Prostate gland (tissue), 2 donors: ENCODE measurements around the gene STRA8. TPM values are rescaled to one million over a fixed set of nuclear protein-coding genes. Genes with fewer than 3 reads are reported as not detected.

ENCODE experiments used
- DNase-seq: peaks from one replicate; pipeline ENCODE4 v3.0.0-alpha.2; 2019; ENCODE audit warnings: low spot score
- H3K27ac ChIP-seq, 2 donors: fragments of 200-600 bp; sonication (generic); 2 replicates each; pipeline ENCODE4 v1.5.1; 2017 to 2019
- H3K27me3 ChIP-seq: fragments of 200-600 bp; sonication (generic); replicated peaks from 2 replicates; pipeline ENCODE4 v1.5.1; 2019; ENCODE audit not compliant: insufficient read depth
- H3K36me3 ChIP-seq, 2 donors: fragments of 200-600 bp; sonication (generic); 1 replicate in 1 of 2; 2 replicates in 1 of 2; pipeline versions ENCODE4 v1.5.1 to v1.8.1; 2017 to 2019
- H3K4me1 ChIP-seq: fragments of 200-600 bp; sonication (generic); replicated peaks from 2 replicates; pipeline ENCODE4 v1.5.1; 2019
- H3K4me3 ChIP-seq, 2 donors: fragments of 200-600 bp; sonication (generic); 2 replicates each; pipeline ENCODE4 v1.5.1; 2017 to 2019
- H3K9me3 ChIP-seq: fragments of 200-600 bp; sonication (generic); 2 replicates; pipeline ENCODE4 v1.5.1; 2017
- CTCF ChIP-seq, 4 experiments: fragments of 200-600 bp in 2 of 4; fragments of 450-650 bp in 2 of 4; sonication (generic) in 2 of 4; IDR thresholded peaks; 1 replicate in 3 of 4; 2 replicates in 1 of 4; pipeline ENCODE4 v1.5.1; 2016 to 2019; ENCODE audit warnings: antibody characterized with exemption in 4 of 4, mild to moderate bottlenecking in 2 of 4, moderate library complexity in 2 of 4
- POLR2A ChIP-seq: fragments of 450-650 bp; IDR thresholded peaks from one replicate; pipeline ENCODE4 v1.6.1; 2016; ENCODE audit warnings: antibody characterized with exemption, mild to moderate bottlenecking
- POLR2AphosphoS5 ChIP-seq: sonication (generic); formaldehyde crosslinking; IDR thresholded peaks from one replicate; pipeline ENCODE4 v1.6.1; 2017; ENCODE audit warnings: antibody characterized with exemption
- WGBS: methylation state at CpG from one replicate; pipeline ENCODE4 v1.1.5; 2018; 5-methylcytosine and 5-hydroxymethylcytosine counted together
- intact Hi-C: fragments of 100-400 bp; cut with DNase I; formaldehyde crosslinking; loops from one replicate; pipeline ENCODE4 v1.14.2; 2022
- total RNA-seq, 2 donors: library from RNA; depleted of rRNA; stranded (reverse); fragments of >200 nt; gene quantifications; one replicate each; pipeline ENCODE4 v1.1.0, GENCODE V29; 2016

Gene STRA8
- total RNA-seq, 2 donors from 2014 or later: not detected

GRCh38 chr7:135240441-135240840, 6.8 kb downstream of the STRA8 start:
- Histone ChIP-seq H3K27ac (no peak overlapping the region), H3K9me3 (no peaks in the 10 kb centered on the region), H3K4me1 (no peaks in the 10 kb centered on the region), H3K4me3 (no peak overlapping the region), H3K36me3 (no peaks in the 10 kb centered on the region), H3K27me3 (no peaks in the 10 kb centered on the region)
- WGBS: 83% methylated on average over 9 of the region's 9 CpGs
- no peak for TF ChIP-seq POLR2A
- no peak for TF ChIP-seq POLR2AphosphoS5
- TF ChIP-seq CTCF (IDR thresholded peaks at IDR 0.05): no peak
- no peak for DNase-seq
- intact Hi-C loops: no loop called here

GRCh38 chr7:135242096-135242684, 8.6 kb downstream of the STRA8 start:
- H3K36me3 ChIP-seq: no peaks in the 10 kb centered on the region
- no peaks in the 10 kb centered on the region for H3K4me1 ChIP-seq
- no peak overlapping the region for H3K4me3 ChIP-seq
- no peaks in the 10 kb centered on the region for H3K9me3 ChIP-seq
- intact Hi-C loops: no loop called here
- DNase-seq: no peak
- TF ChIP-seq CTCF (IDR thresholded peaks at IDR 0.05) (no peak), POLR2AphosphoS5 (no peak), POLR2A (no peak)
- no peak overlapping the region for H3K27ac ChIP-seq
- no peaks in the 10 kb centered on the region for H3K27me3 ChIP-seq
- WGBS: 65% methylated on average over 5 of the region's 5 CpGs

GRCh38 chr7:135245226-135246190, 11.9 kb downstream of the STRA8 start:
- Histone ChIP-seq H3K36me3 (no peaks in the 10 kb centered on the region), H3K9me3 (no peaks in the 10 kb centered on the region), H3K27ac (no peak overlapping the region), H3K27me3 (no peaks in the 10 kb centered on the region), H3K4me3 (no peak overlapping the region), H3K4me1 (no peaks in the 10 kb centered on the region)
- 90% methylated on average over 9 of the region's 9 CpGs for WGBS
- TF ChIP-seq CTCF (IDR thresholded peaks at IDR 0.05): no peak
- no peak for TF ChIP-seq POLR2A
- no peak for TF ChIP-seq POLR2AphosphoS5
- intact Hi-C loops: no loop called here
- no peak for DNase-seq

- TF ChIP-seq POLR2A (no peak), POLR2AphosphoS5 (no peak), CTCF (IDR thresholded peaks at IDR 0.05) (no peak)
- Histone ChIP-seq H3K9me3 (no peaks in the 10 kb centered on the region), H3K4me3 (no peak overlapping the region), H3K4me1 (no peaks in the 10 kb centered on the region), H3K36me3 (no peaks in the 10 kb centered on the region), H3K27me3 (no peaks in the 10 kb centered on the region), H3K27ac (no peak overlapping the region)
- intact Hi-C loops: no loop called here
- no peak for DNase-seq
- 97% methylated on average over 43 of the region's 43 CpGs for WGBS
These were observed 12.7 kb downstream of the STRA8 start for GRCh38 chr7:135246191-135246825.
